Lung (tissue), 12 donors: ENCODE measurements around the gene ISOC1. TPM values are rescaled to one million over a fixed set of nuclear protein-coding genes. Genes with fewer than 3 reads are reported as not detected.

Experiments
- ATAC-seq: fragments of 200-7000 bp; cut with Tn5 transposase; one replicate; pipeline ENCODE4 v1.9.1; 2020; ENCODE audit warnings: moderate number of reproducible peaks; ENCODE audit not compliant: insufficient read depth, low FRiP score
- DNase-seq, 3 donors: peaks; one replicate each; pipeline ENCODE4 v3.0.0-alpha.2; 2013 to 2017
- H3K27ac ChIP-seq, 2 donors: one replicate each; pipeline ENCODE4 v1.5.1; 2013; ENCODE audit warnings: mild to moderate bottlenecking in 2 of 2, moderate library complexity in 2 of 2, control low read depth in 1 of 2, inconsistent platforms in 1 of 2, low read depth in 1 of 2, low read length in 1 of 2
- H3K27me3 ChIP-seq, 3 donors: one replicate each; pipeline ENCODE4 v1.5.1; 2013; ENCODE audit warnings: low read length in 2 of 3; ENCODE audit not compliant: control insufficient read depth in 3 of 3, insufficient read depth in 3 of 3
- H3K36me3 ChIP-seq, 4 donors: one replicate each; pipeline ENCODE4 v1.5.1; 2013; ENCODE audit warnings: low read length in 4 of 4, mild to moderate bottlenecking in 1 of 4, moderate library complexity in 1 of 4; ENCODE audit not compliant: control insufficient read depth in 4 of 4, insufficient read depth in 4 of 4
- H3K4me1 ChIP-seq, 5 donors: one replicate each; pipeline ENCODE4 v1.5.1; 2013; ENCODE audit warnings: low read length in 5 of 5, mild to moderate bottlenecking in 2 of 5, moderate library complexity in 1 of 5; ENCODE audit not compliant: control insufficient read depth in 5 of 5, insufficient read depth in 5 of 5
- H3K4me3 ChIP-seq: one replicate; pipeline ENCODE4 v1.5.1; 2013; ENCODE audit warnings: mild to moderate bottlenecking, control low read depth, moderate library complexity
- H3K9ac ChIP-seq, 2 donors: one replicate each; pipeline ENCODE4 v1.5.1; 2013; ENCODE audit warnings: low read length in 2 of 2, control low read depth in 1 of 2; ENCODE audit not compliant: insufficient read depth in 1 of 2
- H3K9me3 ChIP-seq, 4 donors: one replicate each; pipeline ENCODE4 v1.5.1; 2013; ENCODE audit warnings: low read length in 3 of 4, mild to moderate bottlenecking in 1 of 4, moderate library complexity in 1 of 4; ENCODE audit not compliant: control insufficient read depth in 4 of 4, insufficient read depth in 3 of 4
- CTCF ChIP-seq: IDR thresholded peaks from 2 replicates; pipeline ENCODE4 v1.5.1; 2012; ENCODE audit warnings: mild to moderate bottlenecking; ENCODE audit errors: control extremely low read depth, extremely low read depth
- WGBS, 2 donors: extraction: QIAGEN DNeasy Blood & Tissue Kit; methylation state at CpG; one replicate each; pipeline ENCODE4 v1.1.7; 2013; 5-methylcytosine and 5-hydroxymethylcytosine counted together
- polyA plus RNA-seq, 2 donors: library from polyadenylated mRNA; stranded (reverse); fragments of 200-250 nt; gene quantifications; one replicate each; pipeline ENCODE4 v1.2.1, GENCODE V29; 2013
- total RNA-seq, 2 donors: library from RNA; depleted of rRNA in 1 of 2; stranded (reverse); fragments of >200 nt in 1 of 2; gene quantifications; one replicate each; pipeline ENCODE4 v1.2.1, GENCODE V29; 2014 to 2021
- donor health status: control.
- donor health status: control.
- donor health status: Bipolar disorder and iron deficiency.
- donor health status: healthy.
- donor health status: DM: yes; HTN: yes; CAD: no.

Gene ISOC1
- total and polyA plus RNA-seq, 4 donors, result 13.4 to 34.8 (median 17.6) TPM

- Histone ChIP-seq H3K36me3 (no peaks in the 10 kb centered on the region), H3K9ac (no peak overlapping the region), H3K4me1 (peaks cover 0 to 6% (median 0%) of the 10 kb centered on the region in 5 donors), H3K9me3 (no peaks in the 10 kb centered on the region), H3K4me3 (no peak overlapping the region), H3K27me3 (no peaks in the 10 kb centered on the region), H3K27ac (no peak overlapping the region)
- ATAC-seq (no peak), DNase-seq (no peak)
- TF ChIP-seq CTCF, result no peak
These were observed 26.8 kb upstream of the ISOC1 start for GRCh38 chr5:129067745-129068144.

GRCh38 chr5:129069292-129069691 lies 25.3 kb upstream of the ISOC1 start:
- DNase-seq, result no peak
- Histone ChIP-seq H3K27me3 (no peaks in the 10 kb centered on the region), H3K27ac (no peak overlapping the region), H3K36me3 (no peaks in the 10 kb centered on the region), H3K4me1 (peaks cover 0 to 4% (median 0%) of the 10 kb centered on the region in 5 donors), H3K9me3 (no peaks in the 10 kb centered on the region), H3K4me3 (no peak overlapping the region), H3K9ac (no peak overlapping the region)
- ATAC-seq, result no peak
- WGBS, 2 donors, result 90 to 96% methylated on average over 2 of the region's 2 CpGs
- TF ChIP-seq CTCF, result no peak

GRCh38 chr5:129073111-129073510 lies 21.4 kb upstream of the ISOC1 start:
- no peak overlapping the region for H3K4me3 ChIP-seq
- H3K4me1 ChIP-seq, result peaks cover 0 to 4% (median 0%) of the 10 kb centered on the region in 5 donors
- DNase-seq, result peak in 1 of 3 donors; percentile 51
- no peak overlapping the region for H3K27ac ChIP-seq
- no peak for TF ChIP-seq CTCF
- no peaks in the 10 kb centered on the region for H3K27me3 ChIP-seq
- no peak for ATAC-seq
- no peak overlapping the region for H3K9ac ChIP-seq
- WGBS, 2 donors, result 76 to 90% methylated on average over 3 of the region's 3 CpGs
- no peaks in the 10 kb centered on the region for H3K36me3 ChIP-seq
- H3K9me3 ChIP-seq, result no peaks in the 10 kb centered on the region

- Histone ChIP-seq H3K36me3 (no peaks in the 10 kb centered on the region), H3K4me1 (peaks cover 0 to 4% (median 0%) of the 10 kb centered on the region in 5 donors), H3K9me3 (no peaks in the 10 kb centered on the region), H3K27ac (no peak overlapping the region), H3K27me3 (no peaks in the 10 kb centered on the region), H3K4me3 (no peak overlapping the region), H3K9ac (no peak overlapping the region)
- peak in 1 of 3 donors; percentile 24 for DNase-seq
- ATAC-seq, result no peak
- 82 to 84% methylated on average over 4 of the region's 4 CpGs for WGBS, 2 donors
- no peak for TF ChIP-seq CTCF
These were observed 19.6 kb upstream of the ISOC1 start for GRCh38 chr5:129074903-129075302.
